ENCODE data around the gene ITGA7.

GRCh38 chr12:55746174-55746912 lies 38.6 kb upstream of the ITGA7 start:
- no peak for TF ChIP-seq SP2 (IDR thresholded peaks at IDR 0.05; ENCODE audit: low read length)
- TF ChIP-seq RNF2 (IDR thresholded peaks at IDR 0.05; ENCODE audit: borderline replicate concordance, low read depth, low read length, missing control alignments, poor library complexity, severe bottlenecking): no peak
- TF ChIP-seq EP300 (IDR thresholded peaks at IDR 0.05; ENCODE audit: borderline replicate concordance in 1 of 2, low read depth in 2 of 2, low read length in 2 of 2): no peak
- TF ChIP-seq EZH2 (IDR thresholded peaks at IDR 0.05; ENCODE audit: low read depth, low read length, severe bottlenecking): no peak
- no peak for TF ChIP-seq BCL11A (IDR thresholded peaks at IDR 0.05; ENCODE audit: low read depth in 2 of 2, low read length in 2 of 2)
- no peak for TF ChIP-seq CTCF (IDR thresholded peaks at IDR 0.05; ENCODE audit: control extremely low read depth in 1 of 3, insufficient read depth in 1 of 3, low read depth in 1 of 3, low read length in 3 of 3)
- TF ChIP-seq POLR2A (IDR thresholded peaks at IDR 0.05; ENCODE audit: control extremely low read depth in 1 of 2, low read depth in 2 of 2, low read length in 2 of 2): no peak
- TF ChIP-seq MAFK (IDR thresholded peaks at IDR 0.05; ENCODE audit: low read depth, low read length): no peak
- no peak for TF ChIP-seq ATF3 (IDR thresholded peaks at IDR 0.05; ENCODE audit: insufficient read depth, low read depth, low read length)
- no peak for TF ChIP-seq CEBPB (IDR thresholded peaks at IDR 0.05; ENCODE audit: low read depth, low read length)
- TF ChIP-seq KDM5A (IDR thresholded peaks at IDR 0.05; ENCODE audit: low read length): no peak
- no peak for TF ChIP-seq YY1 (IDR thresholded peaks at IDR 0.05; ENCODE audit: low read depth, low read length)
- no peak for TF ChIP-seq BRCA1 (IDR thresholded peaks at IDR 0.05; ENCODE audit: low read depth, low read length)
- TF ChIP-seq USF2 (IDR thresholded peaks at IDR 0.05; ENCODE audit: low read length): no peak
